ENCODE results near the gene POM121L2. TPM values are rescaled to one million over a fixed set of nuclear protein-coding genes. Genes with fewer than 3 reads are reported as not detected.

Gene POM121L2
- total RNA-seq, 1 donor from 2014 or later = not detected

GRCh38 chr6:27303613-27304272 lies 8.3 kb downstream of the POM121L2 start:
- no peaks in the 10 kb centered on the region for H3K4me1 Mint-ChIP-seq
- peaks cover 8% of the 10 kb centered on the region for H3K9me3 Mint-ChIP-seq
- peaks cover 65% of the 10 kb centered on the region for H3K27me3 Mint-ChIP-seq
- DNase-seq = no peak
- no peak for ATAC-seq (ENCODE audit: low read depth)
- POLR2A ChIA-PET = no interaction called here
- CTCF ChIA-PET = interaction anchor here (1.0 kb wide), 1 partner anchor 9 kb away, joined by 3 read pairs; no protein-coding TSS in a partner anchor
- no peak overlapping the region for H3K4me3 Mint-ChIP-seq
- intact Hi-C loops (cut with micrococcal nuclease) = no loop called here
- TF ChIP-seq CTCF (IDR thresholded peaks at IDR 0.05) = no peak
- peaks cover 1% of the 10 kb centered on the region for H3K36me3 Mint-ChIP-seq (ENCODE audit: low read depth)
- no peak overlapping the region for H3K27ac Mint-ChIP-seq

DNA sequence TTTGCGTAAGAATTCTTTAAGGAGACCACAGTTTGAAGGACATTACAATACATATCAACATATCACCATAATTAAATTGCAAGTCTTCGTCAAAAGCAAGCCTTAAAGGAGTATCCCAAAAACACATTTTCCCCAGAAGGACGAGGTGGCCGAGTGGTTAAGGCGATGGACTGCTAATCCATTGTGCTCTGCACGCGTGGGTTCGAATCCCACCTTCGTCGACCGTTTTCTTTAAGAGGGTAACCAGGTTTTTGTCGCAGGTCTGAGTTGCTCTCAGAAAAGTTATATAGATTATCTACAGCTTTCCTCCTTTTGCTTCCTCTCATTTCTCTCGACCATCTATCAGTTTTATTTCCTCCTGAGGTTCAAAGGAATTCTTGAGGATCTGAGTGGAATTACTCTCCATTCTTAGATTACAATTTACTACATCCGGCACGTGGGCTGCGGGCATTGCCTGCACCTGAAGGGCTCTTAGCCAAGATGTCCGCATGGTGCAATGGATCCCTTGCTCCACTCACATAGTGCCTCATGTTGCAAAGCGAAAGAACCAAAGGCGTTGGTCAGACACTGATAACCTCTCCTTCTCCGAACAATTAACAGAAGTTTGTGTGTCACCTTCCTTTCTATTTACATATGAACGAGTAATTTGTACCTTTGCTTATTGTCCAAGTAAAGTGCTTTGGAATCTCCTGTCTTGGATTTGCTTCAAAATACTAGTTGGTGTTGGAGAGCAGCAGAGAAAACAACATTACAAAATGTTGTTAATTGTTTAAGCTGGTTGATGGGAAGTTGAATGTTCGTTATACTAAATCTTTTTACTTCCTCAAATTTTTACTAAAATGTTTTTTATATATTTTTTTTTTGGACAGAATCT lies 14.0 kb downstream of the POM121L2 start:
- Mint-ChIP-seq H3K27me3 (peaks cover 75% of the 10 kb centered on the region), H3K27ac (peak overlapping the region; percentile 33), H3K9me3 (peaks cover 21% of the 10 kb centered on the region), H3K4me1 (no peaks in the 10 kb centered on the region), H3K36me3 (ENCODE audit: low read depth) (peaks cover 2% of the 10 kb centered on the region), H3K4me3 (no peak overlapping the region)
- no peak for TF ChIP-seq CTCF (IDR thresholded peaks at IDR 0.05)
- intact Hi-C loops (cut with micrococcal nuclease) = loop anchor here (5.0 to 10.0 kb wide), 3 partner anchors 61 to 973 kb away; no protein-coding TSS in a partner anchor
- ChIA-PET CTCF (interaction anchor here (0.6 kb wide), 1 partner anchor 311 kb away, joined by 3 read pairs; no protein-coding TSS in a partner anchor), POLR2A (no interaction called here)
- ATAC-seq (ENCODE audit: low read depth) (no peak), DNase-seq (no peak)

- Mint-ChIP-seq H3K9me3 (peaks cover 21% of the 10 kb centered on the region), H3K27ac (peak overlapping the region; percentile 33), H3K36me3 (ENCODE audit: low read depth) (peaks cover 2% of the 10 kb centered on the region), H3K4me1 (no peaks in the 10 kb centered on the region), H3K27me3 (peaks cover 71% of the 10 kb centered on the region), H3K4me3 (no peak overlapping the region)
- intact Hi-C loops (cut with micrococcal nuclease) = loop anchor here (5.0 to 10.0 kb wide), 3 partner anchors 60 to 973 kb away; no protein-coding TSS in a partner anchor
- ChIA-PET CTCF (no interaction called here), POLR2A (no interaction called here)
- no peak for TF ChIP-seq CTCF (IDR thresholded peaks at IDR 0.05)
- no peak for ATAC-seq (ENCODE audit: low read depth)
- DNase-seq = no peak
Measured at GRCh38 chr6:27297484-27297856, 14.6 kb downstream of the POM121L2 start.

DNA sequence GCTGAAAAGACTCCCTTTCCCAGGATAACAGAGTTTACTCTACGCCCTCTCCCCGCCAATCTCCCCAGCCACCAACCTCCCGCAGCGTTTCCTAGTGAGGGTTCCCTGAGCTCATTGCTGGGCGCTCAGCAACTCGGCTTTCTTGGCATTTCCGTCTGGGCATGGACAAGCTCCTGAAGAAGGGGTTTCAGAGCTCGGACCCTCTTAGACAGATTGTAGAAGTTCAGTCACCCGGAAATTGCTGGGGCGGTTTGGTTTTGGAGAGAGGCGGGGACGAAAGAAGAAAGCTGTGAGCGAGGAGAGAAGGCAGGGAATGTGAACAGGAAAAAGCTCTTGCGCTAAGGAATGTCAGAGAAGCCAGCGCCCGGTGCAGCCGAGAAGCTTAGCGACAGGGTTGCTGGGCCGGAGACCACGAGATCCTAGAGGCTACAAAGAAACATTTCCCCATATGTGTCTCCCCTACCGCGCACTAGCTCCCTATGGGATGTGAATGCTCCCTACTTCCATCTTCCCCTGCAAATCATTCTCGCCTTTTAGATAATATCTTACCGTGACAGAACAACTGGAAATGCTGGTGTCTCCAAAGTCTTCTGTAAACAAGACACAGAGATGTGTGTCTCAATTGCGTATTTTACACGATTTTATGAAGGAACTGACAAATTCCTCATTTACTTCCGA lies 15.8 kb downstream of the POM121L2 start:
- Mint-ChIP-seq H3K4me3 (no peak overlapping the region), H3K4me1 (no peaks in the 10 kb centered on the region), H3K27ac (no peak overlapping the region), H3K36me3 (ENCODE audit: low read depth) (peaks cover 2% of the 10 kb centered on the region), H3K27me3 (peaks cover 73% of the 10 kb centered on the region), H3K9me3 (peaks cover 21% of the 10 kb centered on the region)
- intact Hi-C loops (cut with micrococcal nuclease) = loop anchor here (5.0 to 10.0 kb wide), 3 partner anchors 59 to 971 kb away; no protein-coding TSS in a partner anchor
- POLR2A ChIA-PET = interaction anchor here (0.5 kb wide), 1 partner anchor 1099 kb away, joined by 3 read pairs; no protein-coding TSS in a partner anchor
- DNase-seq (no peak), ATAC-seq (ENCODE audit: low read depth) (no peak)
- CTCF ChIA-PET = no interaction called here
- no peak for TF ChIP-seq CTCF (IDR thresholded peaks at IDR 0.05)

Measured in activated B cell treated with CpG ODN at 0.5 μM for 24 hours (primary cell).